Endothelial cell of umbilical vein (primary cell): ENCODE results near the gene AK9. TPM values are rescaled to one million over a fixed set of nuclear protein-coding genes. Genes with fewer than 3 reads are reported as not detected.

Source experiments
- BruUV-seq: library from RNA; stranded (reverse); fragments of 400-500 nt; replicated peaks from 2 replicates; lab custom pipeline; 2021; lab: Mats Ljungman, UMichigan
- CTCF ChIA-PET: fragments of 300-600, 350-600 bp; sonication (Branson Sonifier 250); formaldehyde crosslinking; loops from one replicate; lab custom pipeline; 2021; ENCODE audit warnings: antibody characterized with exemption, inconsistent platforms; lab: Charles Lee
- POLR2A ChIA-PET: fragments of 300-600, 350-600 bp; sonication (Branson Sonifier 250); formaldehyde crosslinking; loops from one replicate; lab custom pipeline; 2021; ENCODE audit warnings: antibody characterized with exemption, inconsistent platforms; lab: Charles Lee
- DNase-seq: peaks from one replicate; pipeline ENCODE4 v3.0.0-alpha.2; 2011; ENCODE audit warnings: low read depth, low spot score
- FAIRE-seq: peaks from 2 replicates; lab custom pipeline; 2011; peaks lifted over from hg19 to GRCh38; lab: Jason Lieb, UNC
- H2AFZ ChIP-seq: 2 replicates; pipeline ENCODE4 v1.6.0; 2012; ENCODE audit warnings: low read depth, low read length, control low read depth, inconsistent platforms
- H3K27ac ChIP-seq: 2 replicates; pipeline ENCODE4 v1.5.1; 2011; ENCODE audit warnings: low read depth, mild to moderate bottlenecking, control low read depth, low read length, moderate library complexity; ENCODE audit not compliant: insufficient read depth
- H3K27me3 ChIP-seq, 2 experiments: 2 replicates each; pipeline versions ENCODE4 v1.6.0 to v1.6.1; 2011; ENCODE audit warnings: low read length in 2 of 2, mixed read lengths in 1 of 2; ENCODE audit not compliant: control insufficient read depth in 2 of 2, insufficient read depth in 2 of 2
- H3K36me3 ChIP-seq, 2 experiments: 2 replicates in 1 of 2; 3 replicates in 1 of 2; pipeline ENCODE4 v1.5.1; 2011; ENCODE audit warnings: low read length in 2 of 2, mild to moderate bottlenecking in 1 of 2, moderate library complexity in 1 of 2; ENCODE audit not compliant: control insufficient read depth in 2 of 2, insufficient read depth in 2 of 2; ENCODE audit errors: extremely low read depth in 1 of 2
- H3K4me1 ChIP-seq: 3 replicates; pipeline ENCODE4 v1.5.1; 2011; ENCODE audit warnings: mild to moderate bottlenecking, low read length; ENCODE audit not compliant: control insufficient read depth, insufficient read depth; ENCODE audit errors: extremely low read depth
- H3K4me2 ChIP-seq: 2 replicates; pipeline ENCODE4 v1.6.1; 2011; ENCODE audit warnings: low read length, control low read depth, mixed read lengths; ENCODE audit not compliant: insufficient read depth
- H3K4me3 ChIP-seq, 3 experiments: fragments of 200-600 bp in 1 of 3; sonication (generic), shearing (Covaris generic) in 1 of 3; replicated peaks in 1 of 3; 2 replicates each; pipeline ENCODE4 v1.5.1; 2011 to 2016; ENCODE audit warnings: control low read depth in 3 of 3, low read length in 3 of 3, mild to moderate bottlenecking in 2 of 3, inconsistent platforms in 1 of 3, low read depth in 1 of 3, moderate library complexity in 1 of 3; ENCODE audit not compliant: insufficient read depth in 1 of 3
- H3K79me2 ChIP-seq: 2 replicates; pipeline ENCODE4 v1.6.0; 2012; ENCODE audit warnings: low read length, inconsistent platforms; ENCODE audit not compliant: control insufficient read depth, insufficient read depth
- H3K9ac ChIP-seq: replicated peaks from 2 replicates; pipeline ENCODE3; 2011; ENCODE audit warnings: low read length, control low read depth; ENCODE audit not compliant: insufficient read depth; ENCODE audit errors: extremely low read depth
- H3K9me1 ChIP-seq: replicated peaks from 3 replicates; pipeline ENCODE4 v1.6.0; 2011; ENCODE audit warnings: mild to moderate bottlenecking, low read length; ENCODE audit not compliant: control insufficient read depth, insufficient read depth; ENCODE audit errors: extremely low read depth
- H3K9me3 ChIP-seq: replicated peaks from 2 replicates; pipeline ENCODE4 v1.5.1; 2012; ENCODE audit warnings: low read length, inconsistent platforms; ENCODE audit not compliant: control insufficient read depth, insufficient read depth
- H4K20me1 ChIP-seq: replicated peaks from 2 replicates; pipeline ENCODE3; 2011; ENCODE audit warnings: mild to moderate bottlenecking, low read length; ENCODE audit not compliant: control insufficient read depth, insufficient read depth; ENCODE audit errors: extremely low read depth
- CTCF ChIP-seq, 2 donors: IDR thresholded peaks; 1 replicate in 1 of 2; 2 replicates in 1 of 2; pipeline ENCODE4 v1.5.1; 2011; ENCODE audit warnings: low read length in 2 of 2, mild to moderate bottlenecking in 2 of 2, moderate library complexity in 2 of 2, control low read depth in 1 of 2, inconsistent platforms in 1 of 2, low read depth in 1 of 2; ENCODE audit not compliant: insufficient read depth in 1 of 2; ENCODE audit errors: extremely low read depth in 1 of 2
- FOS ChIP-seq: IDR thresholded peaks from 2 replicates; pipeline ENCODE4 v1.6.1; 2011; ENCODE audit warnings: mild to moderate bottlenecking, low read length, moderate library complexity, borderline replicate concordance; ENCODE audit not compliant: insufficient read depth
- GATA2 ChIP-seq: IDR thresholded peaks from 2 replicates; pipeline ENCODE4 v1.7.0; 2011; ENCODE audit warnings: low read depth, mild to moderate bottlenecking, moderate library complexity, mixed read lengths, low read length; ENCODE audit not compliant: insufficient read length, insufficient read depth
- JUN ChIP-seq: IDR thresholded peaks from 2 replicates; pipeline ENCODE4 v1.6.1; 2011; ENCODE audit warnings: borderline replicate concordance, low read depth; ENCODE audit not compliant: insufficient read length, insufficient read depth
- POLR2A ChIP-seq: IDR thresholded peaks from 2 replicates; pipeline ENCODE4 v1.6.1; 2012; ENCODE audit warnings: low read depth, mild to moderate bottlenecking, control low read depth, low read length
- POLR2AphosphoS5 ChIP-seq: IDR thresholded peaks from 2 replicates; pipeline ENCODE4 v1.6.1; 2012; ENCODE audit warnings: low read depth, mild to moderate bottlenecking, control low read depth, low read length, moderate library complexity; ENCODE audit not compliant: insufficient read depth
- dilution Hi-C: fragments of 300-500 bp; cut with MboI; formaldehyde crosslinking; loops from one replicate; pipeline ENCODE4 v1.15.0; 2019; ENCODE audit warnings: low sequenced_read_pairs; ENCODE audit not compliant: extremely low pct_ligation_motif_present
- intact Hi-C: fragments of 100-400 bp; cut with micrococcal nuclease; formaldehyde crosslinking; loops from one replicate; pipeline ENCODE4 v1.10.0; 2022
- polyA plus RNA-seq, 4 experiments: library from polyadenylated mRNA; depleted of rRNA in 3 of 4; stranded (reverse) in 3 of 4; unstranded in 1 of 4; fragments of >200 nt; gene quantifications; 2 replicates each; pipeline versions ENCODE4 v1.2.1 to v1.2.3, GENCODE V29; 2011 to 2012; ENCODE audit warnings: missing spikeins in 1 of 4
- total RNA-seq: library from RNA; stranded (reverse); gene quantifications from 2 replicates; pipeline ENCODE4 v1.2.3, GENCODE V29; 2021
- TF ChIP-seq, protein P1 (sequence below): IDR thresholded peaks from 2 replicates; pipeline ENCODE4 v1.6.1; 2011; ENCODE audit not compliant: insufficient read depth, insufficient read length

AK9 gene
- total and polyA plus RNA-seq, 2 donors (not counting 3 experiments of a cell fraction or from before 2014, with no cell fraction given), result 1.4 to 3.2 TPM

- TF ChIP-seq JUN, result no peak
- no peak for TF ChIP-seq POLR2AphosphoS5
- no peak for TF ChIP-seq CTCF (IDR thresholded peaks at IDR 0.05; ENCODE audit: extremely low read depth in 1 of 2, insufficient read depth in 1 of 2, low read depth in 1 of 2, low read length in 2 of 2)
- TF ChIP-seq GATA2, result no peak
- no peak for TF ChIP-seq FOS
- TF ChIP-seq, protein P1, sequence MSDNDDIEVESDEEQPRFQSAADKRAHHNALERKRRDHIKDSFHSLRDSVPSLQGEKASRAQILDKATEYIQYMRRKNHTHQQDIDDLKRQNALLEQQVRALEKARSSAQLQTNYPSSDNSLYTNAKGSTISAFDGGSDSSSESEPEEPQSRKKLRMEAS, result no peak
- TF ChIP-seq POLR2A, result no peak
- CTCF ChIA-PET, result interaction anchor here (2.5 kb wide), 1 partner anchor 16 kb away, joined by 7 read pairs; no protein-coding TSS in a partner anchor
- Histone ChIP-seq H3K4me2 (no peak overlapping the region), H3K4me1 (no peaks in the 10 kb centered on the region), H3K9me3 (no peaks in the 10 kb centered on the region), H3K9ac (no peak overlapping the region), H3K4me3 (no peak overlapping the region), H2AFZ (no peak overlapping the region), H3K79me2 (no peaks in the 10 kb centered on the region), H3K27me3 (no peaks in the 10 kb centered on the region), H3K27ac (no peak overlapping the region), H4K20me1 (no peaks in the 10 kb centered on the region), H3K9me1 (no peaks in the 10 kb centered on the region), H3K36me3 (no peaks in the 10 kb centered on the region)
- no TSS peak for BruUV-seq
- intact Hi-C loops (no loop called here), dilution Hi-C loops (no loop called here)
- POLR2A ChIA-PET, result no interaction called here
- FAIRE-seq, result no peak
- peak; percentile 6 for DNase-seq
Observed at GRCh38 chr6:109580519-109580918, 110.5 kb downstream of the AK9 start.
